AG08396 (cell line): ENCODE data around the gene LDB2.

Experiments used
- DNase-seq: peaks from one replicate; pipeline ENCODE4 v3.0.0; 2012; ENCODE audit warnings: low spot score, mixed read lengths

The LDB2 gene

GRCh38 chr4:16483540-16483939 lies 414.9 kb downstream of the LDB2 start:
- DNase-seq = no peak

GRCh38 chr4:16480011-16480410 lies 418.4 kb downstream of the LDB2 start:
- DNase-seq = no peak

- DNase-seq = no peak
These were observed 425.9 kb downstream of the LDB2 start for GRCh38 chr4:16472537-16472936.

GRCh38 chr4:16467061-16467460 lies 431.4 kb downstream of the LDB2 start:
- DNase-seq = no peak

GRCh38 chr4:16466581-16466980 lies 431.9 kb downstream of the LDB2 start:
- DNase-seq = no peak

- no peak for DNase-seq
These were observed 433.8 kb downstream of the LDB2 start for GRCh38 chr4:16464651-16465050.

- no peak for DNase-seq
These were observed 435.8 kb downstream of the LDB2 start for GRCh38 chr4:16462656-16463055.

GRCh38 chr4:16461362-16461761 lies 437.1 kb downstream of the LDB2 start:
- no peak for DNase-seq

GRCh38 chr4:16457944-16458343 lies 440.5 kb downstream of the LDB2 start:
- no peak for DNase-seq
